22Rv1 (cell line): ENCODE results near the gene SPATA6L.
"Not testable (repeated sequence)": the region's sequence is repeated elsewhere in the genome, so short reads cannot be mapped to it uniquely, and the experiment has no call there.

ENCODE experiments used
- H3K27ac ChIP-seq: fragments of 450-650 bp; 2 replicates; pipeline ENCODE4 v1.5.1; 2017
- ZFX ChIP-seq: fragments of 450-650 bp; IDR thresholded peaks from 2 replicates; pipeline ENCODE4 v1.6.1; 2017; ENCODE audit warnings: antibody characterized with exemption, borderline replicate concordance
- TF ChIP-seq, protein P1 (sequence below): fragments of 450-650 bp; IDR thresholded peaks from 2 replicates; pipeline ENCODE4 v1.5.1; 2017; ENCODE audit warnings: mild to moderate bottlenecking

The SPATA6L gene

DNA sequence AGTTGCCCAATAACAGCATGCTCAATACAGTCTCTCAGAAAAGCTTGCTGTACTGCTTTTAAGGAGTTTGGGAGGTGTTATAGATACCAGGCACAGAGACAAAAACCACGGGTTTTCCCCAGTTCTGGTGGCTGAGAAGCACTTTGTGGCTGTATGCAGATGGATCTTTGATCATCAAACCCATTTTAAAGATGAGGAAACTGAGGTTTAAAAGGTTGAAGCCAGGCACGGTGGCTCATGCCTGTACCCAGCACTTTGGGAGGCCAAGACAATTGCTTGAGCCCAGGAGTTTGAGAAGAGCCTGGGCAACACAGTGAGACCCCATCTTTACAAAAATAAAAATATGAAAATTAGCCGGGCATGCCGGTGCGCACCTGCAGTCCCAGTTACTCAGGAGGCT is 50.5 kb downstream of the SPATA6L start:
- TF ChIP-seq, protein P1, sequence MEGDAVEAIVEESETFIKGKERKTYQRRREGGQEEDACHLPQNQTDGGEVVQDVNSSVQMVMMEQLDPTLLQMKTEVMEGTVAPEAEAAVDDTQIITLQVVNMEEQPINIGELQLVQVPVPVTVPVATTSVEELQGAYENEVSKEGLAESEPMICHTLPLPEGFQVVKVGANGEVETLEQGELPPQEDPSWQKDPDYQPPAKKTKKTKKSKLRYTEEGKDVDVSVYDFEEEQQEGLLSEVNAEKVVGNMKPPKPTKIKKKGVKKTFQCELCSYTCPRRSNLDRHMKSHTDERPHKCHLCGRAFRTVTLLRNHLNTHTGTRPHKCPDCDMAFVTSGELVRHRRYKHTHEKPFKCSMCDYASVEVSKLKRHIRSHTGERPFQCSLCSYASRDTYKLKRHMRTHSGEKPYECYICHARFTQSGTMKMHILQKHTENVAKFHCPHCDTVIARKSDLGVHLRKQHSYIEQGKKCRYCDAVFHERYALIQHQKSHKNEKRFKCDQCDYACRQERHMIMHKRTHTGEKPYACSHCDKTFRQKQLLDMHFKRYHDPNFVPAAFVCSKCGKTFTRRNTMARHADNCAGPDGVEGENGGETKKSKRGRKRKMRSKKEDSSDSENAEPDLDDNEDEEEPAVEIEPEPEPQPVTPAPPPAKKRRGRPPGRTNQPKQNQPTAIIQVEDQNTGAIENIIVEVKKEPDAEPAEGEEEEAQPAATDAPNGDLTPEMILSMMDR = no peak
- TF ChIP-seq ZFX = no peak
- H3K27ac ChIP-seq = no peak overlapping the region

DNA sequence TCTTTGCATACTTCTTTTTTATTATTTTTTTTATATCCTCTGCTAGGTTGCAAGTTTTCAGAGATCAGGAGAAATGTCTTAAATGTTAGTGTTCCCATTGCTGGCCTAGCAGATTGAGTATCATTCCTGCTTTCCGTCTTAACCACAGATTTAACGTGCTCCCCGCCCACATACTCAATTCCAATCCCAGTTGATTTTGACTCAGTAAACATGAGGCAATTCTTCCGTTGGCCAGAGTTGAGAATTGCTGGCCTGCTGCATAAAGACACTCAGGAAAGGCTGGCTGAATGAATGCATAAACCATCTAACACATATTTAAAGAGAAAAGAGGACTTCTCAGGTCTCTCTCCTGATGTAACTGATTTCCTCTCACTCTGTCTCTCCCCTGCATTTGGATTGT is 51.0 kb downstream of the SPATA6L start:
- TF ChIP-seq ZFX = no peak
- TF ChIP-seq, protein P1 = no peak
- H3K27ac ChIP-seq = no peak overlapping the region

DNA sequence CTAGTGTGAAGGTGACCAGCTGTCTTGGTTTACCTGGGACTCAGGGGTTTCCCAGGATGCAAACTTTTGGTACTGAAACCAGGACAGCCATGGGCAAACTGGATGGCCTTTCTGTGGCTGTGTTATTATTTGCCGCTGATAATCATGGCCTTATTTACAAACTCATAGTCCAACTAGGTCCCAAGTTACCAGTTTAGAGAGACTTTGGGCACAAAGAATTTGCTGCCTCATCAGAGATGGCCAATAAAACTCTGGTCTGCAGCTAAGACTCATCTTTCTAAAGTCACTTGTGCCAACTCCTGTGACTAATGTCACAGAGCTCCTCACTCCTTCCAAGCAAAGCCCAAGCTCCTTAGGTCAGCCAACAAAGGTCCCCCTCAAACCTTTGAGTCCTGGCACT is 51.7 kb downstream of the SPATA6L start:
- no peak for TF ChIP-seq ZFX
- TF ChIP-seq, protein P1 = no peak
- H3K27ac ChIP-seq = no peak overlapping the region

DNA sequence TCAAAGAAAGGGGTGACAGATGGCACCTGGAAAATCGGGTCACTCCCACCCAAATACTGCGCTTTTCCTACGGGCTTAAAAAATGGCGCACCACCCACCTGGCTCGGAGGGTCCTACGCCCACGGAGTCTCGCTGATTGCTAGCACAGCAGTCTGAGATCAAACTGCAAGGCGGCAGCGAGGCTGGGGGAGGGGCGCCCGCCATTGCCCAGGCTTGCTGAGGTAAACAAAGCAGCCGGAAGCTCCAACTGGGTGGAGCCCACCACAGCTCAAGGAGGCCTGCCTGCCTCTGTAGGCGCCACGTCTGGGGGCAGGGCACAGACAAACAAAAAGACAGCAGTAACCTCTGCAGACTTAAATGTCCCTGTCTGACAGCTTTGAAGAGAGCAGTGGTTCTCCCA is 60.2 kb downstream of the SPATA6L start:
- H3K27ac ChIP-seq = not testable (repeated sequence)

DNA sequence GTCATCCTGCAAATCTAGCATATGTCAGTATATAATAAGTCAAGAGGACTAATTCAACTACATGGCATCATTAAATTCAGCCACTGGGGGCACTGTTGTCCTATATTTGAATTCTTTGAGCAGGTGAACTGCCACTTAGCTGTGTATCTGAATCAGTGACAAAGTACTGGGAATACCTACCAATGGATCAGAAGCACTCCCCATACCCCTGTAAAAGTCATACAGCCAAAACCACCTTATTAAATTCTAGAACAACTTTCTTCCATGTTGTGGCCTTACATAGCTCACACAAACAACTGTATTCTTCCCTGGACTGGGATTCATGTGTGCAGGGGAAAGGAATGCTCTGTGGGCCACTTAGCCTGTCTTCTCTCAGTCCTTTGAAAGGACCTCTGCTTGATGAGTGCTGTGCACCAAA is 61.6 kb downstream of the SPATA6L start:
- no peak overlapping the region for H3K27ac ChIP-seq
- no peak for TF ChIP-seq ZFX
- TF ChIP-seq, protein P1 = peak; percentile 81

DNA sequence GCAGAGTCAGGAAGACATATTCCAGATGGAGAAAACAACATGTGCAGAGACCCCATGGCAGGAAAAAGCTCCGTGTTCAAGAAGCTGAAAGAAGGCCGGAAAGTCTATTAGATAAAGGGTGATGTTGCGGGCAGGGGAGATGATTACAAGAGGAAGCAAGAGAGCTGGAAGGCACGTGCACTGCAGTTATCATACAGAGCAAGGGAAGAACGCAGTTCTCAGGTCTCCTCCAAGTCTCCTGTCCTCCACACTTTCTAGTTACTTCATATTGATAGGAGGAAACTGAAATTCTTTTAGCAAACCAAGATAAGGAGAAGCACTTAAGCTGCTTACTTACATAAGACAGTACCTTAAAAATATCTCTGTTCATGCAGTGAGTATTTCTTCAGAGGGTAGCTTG is 62.5 kb downstream of the SPATA6L start:
- TF ChIP-seq, protein P1 = no peak
- TF ChIP-seq ZFX = no peak
- H3K27ac ChIP-seq = no peak overlapping the region

DNA sequence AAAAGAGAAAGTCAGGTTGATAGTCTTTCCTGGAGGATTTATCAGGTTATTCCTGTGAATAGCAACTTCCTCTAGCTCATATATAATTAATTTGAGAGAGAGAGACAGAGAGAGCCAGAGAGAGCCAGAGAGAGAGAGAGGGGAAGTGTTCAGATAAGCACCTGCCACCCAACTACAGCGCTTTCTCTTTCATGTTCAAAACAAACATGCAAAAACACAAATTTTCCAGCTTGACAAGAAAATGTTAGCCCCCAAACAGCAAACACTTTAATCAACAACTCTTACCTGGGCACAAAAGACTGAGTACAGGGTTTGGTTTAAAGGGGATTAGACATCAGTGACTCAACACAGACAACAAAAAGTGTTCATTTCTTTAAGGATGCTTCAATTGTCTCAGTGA is 65.9 kb downstream of the SPATA6L start:
- TF ChIP-seq ZFX = no peak
- TF ChIP-seq, protein P1 = no peak
- no peak overlapping the region for H3K27ac ChIP-seq

DNA sequence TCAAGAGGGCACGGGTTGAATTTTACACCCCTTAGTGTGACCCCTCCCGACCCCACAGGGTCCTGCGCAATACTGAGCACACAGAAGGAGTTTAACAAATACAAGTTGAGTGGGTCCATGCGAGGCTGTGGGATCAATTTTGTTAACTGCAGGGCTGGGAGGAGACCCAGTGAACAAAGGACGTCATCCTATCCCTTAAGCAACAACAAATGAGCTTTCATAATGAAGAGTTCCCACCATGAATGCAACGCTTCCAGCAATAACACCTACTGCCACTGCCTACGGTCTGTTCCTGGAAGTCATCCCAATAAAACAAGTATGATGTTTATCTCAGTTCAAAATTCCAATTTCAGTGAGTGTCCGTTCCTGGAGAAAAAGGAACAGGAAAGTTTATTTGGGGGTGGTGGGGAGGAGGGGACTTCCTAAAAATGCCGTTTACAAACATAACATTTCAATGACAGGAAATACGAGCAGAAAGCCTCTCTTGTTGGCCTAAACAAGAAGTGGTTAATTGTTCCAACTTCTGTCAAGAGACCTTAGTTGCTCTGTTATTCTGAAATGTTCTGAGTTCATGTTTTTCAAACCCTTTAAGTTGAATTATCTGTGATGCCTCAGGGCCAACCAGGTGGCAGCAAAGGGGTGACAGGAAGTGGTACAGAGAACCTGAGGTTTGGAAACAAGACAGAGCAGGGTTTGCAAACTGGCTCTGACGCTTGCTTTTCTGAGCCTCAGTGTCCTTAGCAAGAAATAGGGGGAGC is 69.9 kb downstream of the SPATA6L start:
- H3K27ac ChIP-seq = no peak overlapping the region
- TF ChIP-seq ZFX = no peak
- TF ChIP-seq, protein P1 = no peak
